Frontal cortex (tissue), 4 donors: ENCODE measurements around the gene KIDINS220. TPM values are rescaled to one million over a fixed set of nuclear protein-coding genes. Genes with fewer than 3 reads are reported as not detected.

Experiments
- DNase-seq, 2 donors: peaks; one replicate each; pipeline ENCODE4 v3.0.0; 2012; ENCODE audit warnings: low spot score in 2 of 2
- FAIRE-seq: peaks from 2 replicates; lab custom pipeline; 2012; peaks lifted over from hg19 to GRCh38; lab: Jason Lieb, UNC
- total RNA-seq: library from RNA; depleted of rRNA; stranded (reverse); fragments of >200 nt; gene quantifications from one replicate; pipeline ENCODE4 v1.2.3, GENCODE V29; 2014
- donor health status: control.
- donor health status: control.
- donor health status: control.

Gene KIDINS220
- total RNA-seq, 1 donor from 2014 or later = 704 TPM

GRCh38 chr2:8714971-8715370 is 122.4 kb downstream of the KIDINS220 start:
- DNase-seq (no peak), FAIRE-seq (no peak)

GRCh38 chr2:8714283-8714682 is 123.1 kb downstream of the KIDINS220 start:
- FAIRE-seq (no peak), DNase-seq (no peak)

GRCh38 chr2:8710951-8711350 is 126.5 kb downstream of the KIDINS220 start:
- FAIRE-seq (no peak), DNase-seq (no peak)

- DNase-seq (no peak), FAIRE-seq (no peak)
These were observed 127.8 kb downstream of the KIDINS220 start for GRCh38 chr2:8709611-8710010.

DNA sequence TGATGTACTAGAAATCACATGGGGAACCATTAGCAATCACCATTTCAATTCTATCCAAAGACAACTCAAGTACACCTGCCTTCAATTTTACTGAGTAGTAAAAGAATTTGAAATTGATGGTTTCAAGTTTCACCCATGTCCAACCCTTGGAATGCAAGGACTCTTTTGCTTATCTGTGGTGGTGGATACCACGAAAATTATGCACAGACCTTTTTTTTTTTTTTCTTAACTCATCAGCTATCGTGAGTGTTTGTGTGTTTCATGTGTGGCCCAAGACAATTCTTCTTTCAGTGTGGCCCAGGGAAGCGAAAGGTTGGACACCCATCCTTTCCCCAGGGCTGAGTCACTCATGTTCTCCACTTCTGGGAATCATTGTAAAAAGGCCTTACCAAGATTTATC is 132.5 kb downstream of the KIDINS220 start:
- FAIRE-seq = no peak

DNA sequence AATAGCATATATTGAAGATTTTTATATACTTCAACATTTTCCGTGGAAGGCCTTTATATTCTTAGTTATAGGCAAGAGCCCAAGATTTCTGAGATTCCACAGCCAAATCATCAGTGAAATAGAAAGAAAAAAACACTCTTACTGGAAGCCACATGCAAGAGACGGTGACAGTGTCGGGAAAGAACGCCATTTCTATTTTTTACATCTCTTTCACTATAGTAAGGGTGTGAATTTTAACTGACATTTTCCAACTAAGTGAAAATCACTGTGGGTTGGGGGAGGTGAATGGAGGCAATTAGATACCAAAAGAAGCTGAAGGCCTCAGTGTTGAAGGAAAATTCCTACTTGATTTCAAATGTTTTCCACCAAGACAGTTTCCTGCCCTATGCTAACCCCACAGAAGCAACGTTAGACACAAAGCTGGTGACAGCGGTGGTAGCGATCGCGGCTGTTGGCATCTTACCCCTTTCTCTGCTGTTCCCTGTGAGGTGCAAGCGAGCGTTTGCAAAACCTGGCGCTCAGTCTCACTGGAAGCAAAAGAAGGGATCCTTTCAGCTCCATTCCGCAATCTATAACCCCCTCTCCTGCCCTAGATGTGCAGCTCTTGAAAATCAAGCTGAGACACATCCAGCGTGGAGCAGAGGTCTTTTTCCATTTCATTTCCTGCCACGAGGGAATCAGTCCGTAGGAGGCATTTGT is 135.6 kb downstream of the KIDINS220 start:
- FAIRE-seq (no peak), DNase-seq (no peak)

More for the DNA sequence above, 132.5 kb downstream of the KIDINS220 start:
- DNase-seq = no peak

DNA sequence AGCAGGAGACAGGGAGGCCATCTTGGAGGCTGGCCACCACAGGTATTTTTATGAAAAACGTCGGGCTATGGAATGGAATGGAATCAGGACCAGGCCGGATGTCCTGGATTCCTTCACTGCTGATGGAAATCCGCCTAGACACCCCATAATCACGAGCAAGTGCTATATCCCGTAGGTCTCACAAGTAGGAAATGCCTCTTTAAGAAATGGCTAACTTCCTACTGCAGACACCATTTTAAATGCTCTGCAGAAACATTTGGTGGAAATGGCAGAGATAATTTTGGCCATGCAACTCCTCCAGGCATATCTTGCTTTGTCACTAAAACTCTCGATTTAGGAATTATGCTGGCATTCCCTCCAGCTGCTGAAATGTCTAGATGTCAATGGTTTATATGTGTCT is 137.6 kb downstream of the KIDINS220 start:
- DNase-seq = no peak
- no peak for FAIRE-seq

DNA sequence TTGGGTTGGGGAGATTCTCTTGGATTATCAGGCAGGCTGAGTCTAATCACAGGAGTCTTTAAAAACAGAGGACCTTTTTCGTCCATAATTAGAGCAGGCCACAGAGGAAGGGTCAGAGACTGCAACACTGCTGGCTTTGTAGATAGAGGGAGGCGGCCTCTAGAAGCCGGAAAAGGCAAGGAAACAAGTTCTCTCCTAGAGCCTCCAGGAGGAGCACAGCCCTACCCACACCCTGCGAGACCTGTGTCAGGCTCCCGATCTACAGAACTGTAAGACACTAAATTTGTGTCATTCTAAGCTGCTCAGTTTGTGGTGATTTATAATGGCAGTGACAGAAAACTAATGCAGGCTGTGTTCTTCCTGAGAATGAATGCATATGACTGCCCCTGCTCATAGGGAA is 140.2 kb downstream of the KIDINS220 start:
- FAIRE-seq (no peak), DNase-seq (no peak)

DNA sequence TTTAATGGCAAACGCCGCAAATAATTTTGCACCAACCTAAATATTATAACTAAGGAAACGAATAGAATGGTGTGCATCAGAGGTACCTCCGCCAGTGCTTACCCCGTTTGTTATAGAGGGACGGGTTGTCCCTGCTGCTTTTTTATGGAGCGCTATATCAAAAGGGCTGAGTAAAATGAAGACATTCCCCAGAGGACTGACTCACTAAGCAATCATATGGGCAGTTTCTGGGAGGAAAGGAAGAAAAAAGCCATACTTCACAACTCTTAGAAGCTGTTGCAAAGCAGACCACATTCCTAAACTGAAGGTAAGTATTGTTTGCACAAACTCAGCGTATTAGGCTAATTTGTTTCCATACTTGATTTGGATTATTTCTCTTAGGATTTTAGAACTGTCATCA is 142.7 kb downstream of the KIDINS220 start:
- DNase-seq (no peak), FAIRE-seq (no peak)

GRCh38 chr2:8693157-8693821 is 144.1 kb downstream of the KIDINS220 start:
- FAIRE-seq (no peak), DNase-seq (peak in 1 of 2 donors; percentile 61)

DNA sequence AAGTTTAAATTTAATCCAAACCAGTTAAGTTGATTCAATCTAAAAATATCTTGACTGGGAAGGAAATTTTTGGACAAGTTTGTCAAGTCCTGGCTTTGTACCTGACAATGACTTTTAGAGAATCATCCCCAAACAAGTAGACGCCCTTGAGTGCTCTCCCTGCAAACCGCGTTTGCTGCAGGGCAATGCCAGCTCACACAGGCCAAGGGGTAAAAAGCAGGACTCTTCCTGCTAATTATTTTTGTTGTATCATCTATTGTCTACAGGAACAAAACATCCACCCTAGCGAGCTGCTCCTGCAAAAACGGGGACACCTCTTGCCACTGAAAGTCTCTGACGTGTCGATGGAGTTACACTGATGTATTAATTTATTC is 144.6 kb downstream of the KIDINS220 start:
- DNase-seq = no peak

GRCh38 chr2:8691859-8692437 is 145.5 kb downstream of the KIDINS220 start:
- FAIRE-seq (no peak), DNase-seq (no peak)

More for the DNA sequence above, 144.6 kb downstream of the KIDINS220 start:
- no peak for FAIRE-seq

GRCh38 chr2:8685697-8686358 is 151.6 kb downstream of the KIDINS220 start:
- DNase-seq = peak; percentile 81 to 82

GRCh38 chr2:8684878-8685696 is 152.3 kb downstream of the KIDINS220 start:
- FAIRE-seq = no peak
- no peak for DNase-seq

More at GRCh38 chr2:8685697-8686358, 151.6 kb downstream of the KIDINS220 start:
- FAIRE-seq = no peak

DNA sequence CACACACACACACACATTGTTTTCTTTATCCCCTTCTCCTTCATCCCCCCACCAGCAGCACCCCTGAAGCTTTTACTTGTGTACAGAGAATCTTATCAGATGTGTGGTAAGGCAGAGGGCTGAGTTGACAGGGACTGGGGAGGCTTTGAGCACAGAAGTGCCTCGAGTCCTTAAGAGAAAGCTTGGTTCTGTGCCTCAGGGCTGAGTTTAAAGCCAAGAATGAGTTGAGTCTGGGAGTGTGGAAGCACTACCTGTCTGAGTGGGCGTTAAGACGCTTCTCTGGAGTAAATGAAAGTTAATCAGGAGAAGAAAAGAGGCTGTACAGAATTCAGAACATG is 152.9 kb downstream of the KIDINS220 start:
- DNase-seq = no peak
- no peak for FAIRE-seq

DNA sequence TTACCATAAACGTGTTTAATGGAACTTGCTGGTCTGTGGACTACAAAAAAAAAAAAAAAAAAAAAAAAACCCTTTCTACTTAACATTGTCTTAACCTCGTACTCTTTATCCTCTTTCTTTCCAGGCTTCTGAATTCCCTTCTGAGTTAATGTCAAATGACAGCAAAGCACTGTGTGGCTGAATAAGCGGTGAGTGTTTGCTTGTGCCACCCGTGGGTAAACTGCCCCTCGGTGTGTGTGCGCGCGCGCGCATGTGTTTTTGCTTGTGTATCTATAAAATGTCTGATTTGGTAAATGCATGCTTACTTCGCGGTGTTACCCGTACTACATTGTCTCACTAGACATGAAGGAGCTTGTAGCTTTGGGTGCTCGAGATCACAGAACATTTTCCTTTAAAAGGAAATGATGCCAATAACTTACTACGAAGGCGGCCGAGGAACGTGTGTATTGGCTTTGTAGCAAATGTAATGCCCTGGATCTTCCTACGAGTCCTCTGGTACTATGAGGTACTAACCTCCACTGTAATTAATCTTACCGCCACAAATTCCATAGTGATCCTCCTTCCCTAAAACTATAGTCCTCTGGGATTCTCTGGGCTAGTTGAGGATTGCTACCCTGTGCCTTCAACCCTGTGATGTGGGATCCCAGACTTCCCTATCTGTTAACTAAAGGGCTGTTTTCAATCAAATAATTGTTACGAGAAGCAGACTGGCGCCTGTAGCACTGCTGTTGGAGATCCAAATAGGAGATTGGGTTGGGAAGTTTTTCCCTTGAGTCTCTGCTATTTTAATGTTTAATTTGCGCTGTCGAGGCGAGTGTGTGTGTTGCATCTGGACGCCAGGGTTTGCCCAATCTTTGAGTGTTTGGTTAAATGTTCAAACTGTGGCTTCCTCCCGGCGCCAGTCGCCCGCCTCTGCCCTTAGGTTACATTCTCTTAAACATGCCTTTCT is 154.4 kb downstream of the KIDINS220 start:
- no peak for FAIRE-seq
- DNase-seq = no peak

DNA sequence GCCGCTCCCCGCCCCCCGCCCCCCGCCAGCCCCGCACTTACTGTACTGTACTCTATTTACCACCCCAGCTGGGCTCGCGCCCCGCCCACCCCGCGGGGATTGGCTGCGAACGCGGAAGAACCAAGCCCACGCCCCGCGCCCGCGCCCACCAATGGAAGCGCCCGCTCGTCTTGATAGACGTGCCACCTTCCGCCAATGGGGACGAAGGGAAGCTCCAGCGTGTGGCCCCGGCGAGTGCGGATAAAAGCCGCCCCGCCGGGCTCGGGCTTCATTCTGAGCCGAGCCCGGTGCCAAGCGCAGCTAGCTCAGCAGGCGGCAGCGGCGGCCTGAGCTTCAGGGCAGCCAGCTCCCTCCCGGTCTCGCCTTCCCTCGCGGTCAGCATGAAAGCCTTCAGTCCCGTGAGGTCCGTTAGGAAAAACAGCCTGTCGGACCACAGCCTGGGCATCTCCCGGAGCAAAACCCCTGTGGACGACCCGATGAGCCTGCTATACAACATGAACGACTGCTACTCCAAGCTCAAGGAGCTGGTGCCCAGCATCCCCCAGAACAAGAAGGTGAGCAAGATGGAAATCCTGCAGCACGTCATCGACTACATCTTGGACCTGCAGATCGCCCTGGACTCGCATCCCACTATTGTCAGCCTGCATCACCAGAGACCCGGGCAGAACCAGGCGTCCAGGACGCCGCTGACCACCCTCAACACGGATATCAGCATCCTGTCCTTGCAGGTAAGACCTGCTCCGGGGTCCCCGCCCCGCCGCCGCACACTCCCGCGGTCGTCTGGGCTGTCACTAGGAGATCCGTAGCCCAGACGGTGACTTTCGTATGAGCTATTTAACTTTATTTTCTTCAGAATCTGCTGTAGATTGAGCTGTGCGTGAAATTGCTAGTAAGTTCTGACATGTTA is 155.4 kb downstream of the KIDINS220 start, which contains the start of gene ID2:
ID2 (plus strand) TSS at position 271 of the 907 bp plus-strand sequence; CDS start at position 381, 110 bp downstream.
- FAIRE-seq (no peak), DNase-seq (peak; percentile 98)
